Neural progenitor cell (in vitro differentiated cells): ENCODE data around the gene IL10RB. TPM values are rescaled to one million over a fixed set of nuclear protein-coding genes. Genes with fewer than 3 reads are reported as not detected.
A peak's percentile ranks its signal among the peaks of the same experiment; 100 is the strongest.

Experiments
- DNase-seq: peaks from one replicate; pipeline ENCODE4 v3.0.0-alpha.2; 2016; ENCODE audit warnings: low spot score
- H2AFZ ChIP-seq: fragments of 200-600 bp; sonication (generic); replicated peaks from 2 replicates; pipeline ENCODE4 v1.6.1; 2016; ENCODE audit warnings: antibody characterized with exemption
- H3F3A ChIP-seq: fragments of 200-600 bp; sonication (generic); 2 replicates; pipeline ENCODE4 v1.6.1; 2016; ENCODE audit warnings: antibody characterized with exemption, low read depth
- H3K27ac ChIP-seq: fragments of 200-600 bp; sonication (generic); 2 replicates; pipeline ENCODE4 v1.5.1; 2016; ENCODE audit warnings: mild to moderate bottlenecking
- H3K27me3 ChIP-seq: fragments of 200-600 bp; sonication (generic); 2 replicates; pipeline ENCODE4 v1.6.1; 2016; ENCODE audit warnings: mild to moderate bottlenecking, moderate library complexity
- H3K36me3 ChIP-seq: fragments of 200-600 bp; sonication (generic); 2 replicates; pipeline ENCODE4 v1.5.1; 2016
- H3K4me1 ChIP-seq: fragments of 200-600 bp; sonication (generic); 2 replicates; pipeline ENCODE4 v1.6.1; 2016; ENCODE audit warnings: mixed run types
- H3K4me2 ChIP-seq: fragments of 200-600 bp; sonication (generic); 2 replicates; pipeline ENCODE4 v1.6.1; 2016
- H3K4me3 ChIP-seq: fragments of 200-600 bp; sonication (generic); 2 replicates; pipeline ENCODE4 v1.5.1; 2016
- H3K79me2 ChIP-seq: fragments of 200-600 bp; sonication (generic); 2 replicates; pipeline ENCODE4 v1.6.1; 2016; ENCODE audit warnings: low read depth
- H3K9ac ChIP-seq: fragments of 200-600 bp; sonication (generic); 2 replicates; pipeline ENCODE4 v1.6.1; 2016
- H3K9me3 ChIP-seq: fragments of 200-600 bp; sonication (generic); 2 replicates; pipeline ENCODE4 v1.5.1; 2016; ENCODE audit warnings: low read depth
- H4K20me1 ChIP-seq: fragments of 200-600 bp; sonication (generic); 2 replicates; pipeline ENCODE4 v1.6.1; 2016; ENCODE audit warnings: low read depth
- H3K27ac Mint-ChIP-seq: 3 replicates; pipeline ENCODE4 v1.8.0; 2021; ENCODE audit warnings: mixed read lengths
- H3K27me3 Mint-ChIP-seq: 2 replicates; pipeline ENCODE4 v1.8.0; 2022; ENCODE audit warnings: low read depth, mild to moderate bottlenecking, inconsistent platforms, moderate library complexity, mixed read lengths; ENCODE audit not compliant: insufficient read depth
- H3K36me3 Mint-ChIP-seq: 3 replicates; pipeline ENCODE4 v1.8.0; 2021; ENCODE audit warnings: mixed read lengths
- H3K4me1 Mint-ChIP-seq: 3 replicates; pipeline ENCODE4 v1.8.0; 2021; ENCODE audit warnings: mixed read lengths
- H3K4me3 Mint-ChIP-seq: 3 replicates; pipeline ENCODE4 v1.8.0; 2021; ENCODE audit warnings: mild to moderate bottlenecking, moderate library complexity, mixed read lengths
- H3K9me3 Mint-ChIP-seq: 3 replicates; pipeline ENCODE4 v1.8.0; 2020; ENCODE audit warnings: mixed read lengths
- EZH2 ChIP-seq: fragments of 200-600 bp; sonication (generic); IDR thresholded peaks from 2 replicates; pipeline ENCODE4 v1.6.1; 2017; ENCODE audit warnings: antibody characterized with exemption, mild to moderate bottlenecking, moderate library complexity
- EZH2phosphoT487 ChIP-seq: fragments of 200-600 bp; sonication (generic); IDR thresholded peaks from 2 replicates; pipeline ENCODE4 v1.6.1; 2017; ENCODE audit warnings: antibody characterized with exemption
- total RNA-seq: library from RNA; depleted of rRNA; stranded (reverse); fragments of >200 nt; gene quantifications from 2 replicates; pipeline ENCODE4 v1.2.3, GENCODE V29; 2015; ENCODE audit warnings: low replicate concordance
- TF ChIP-seq, protein P1 (sequence below): fragments of 200-600 bp; sonication (generic); IDR thresholded peaks from 2 replicates; pipeline ENCODE4 v1.5.1; 2017; ENCODE audit warnings: antibody characterized with exemption, mild to moderate bottlenecking

Gene IL10RB
- total RNA-seq, 1 donor from 2014 or later, result 3.1 TPM

- H3K79me2 ChIP-seq, result no peaks in the 10 kb centered on the region
- TF ChIP-seq EZH2, result no peak
- TF ChIP-seq, protein P1, sequence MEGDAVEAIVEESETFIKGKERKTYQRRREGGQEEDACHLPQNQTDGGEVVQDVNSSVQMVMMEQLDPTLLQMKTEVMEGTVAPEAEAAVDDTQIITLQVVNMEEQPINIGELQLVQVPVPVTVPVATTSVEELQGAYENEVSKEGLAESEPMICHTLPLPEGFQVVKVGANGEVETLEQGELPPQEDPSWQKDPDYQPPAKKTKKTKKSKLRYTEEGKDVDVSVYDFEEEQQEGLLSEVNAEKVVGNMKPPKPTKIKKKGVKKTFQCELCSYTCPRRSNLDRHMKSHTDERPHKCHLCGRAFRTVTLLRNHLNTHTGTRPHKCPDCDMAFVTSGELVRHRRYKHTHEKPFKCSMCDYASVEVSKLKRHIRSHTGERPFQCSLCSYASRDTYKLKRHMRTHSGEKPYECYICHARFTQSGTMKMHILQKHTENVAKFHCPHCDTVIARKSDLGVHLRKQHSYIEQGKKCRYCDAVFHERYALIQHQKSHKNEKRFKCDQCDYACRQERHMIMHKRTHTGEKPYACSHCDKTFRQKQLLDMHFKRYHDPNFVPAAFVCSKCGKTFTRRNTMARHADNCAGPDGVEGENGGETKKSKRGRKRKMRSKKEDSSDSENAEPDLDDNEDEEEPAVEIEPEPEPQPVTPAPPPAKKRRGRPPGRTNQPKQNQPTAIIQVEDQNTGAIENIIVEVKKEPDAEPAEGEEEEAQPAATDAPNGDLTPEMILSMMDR, result no peak
- TF ChIP-seq EZH2phosphoT487, result no peak
- Mint-ChIP-seq H3K27me3 (peaks cover 6% of the 10 kb centered on the region), H3K4me3 (no peak overlapping the region), H3K36me3 (no peaks in the 10 kb centered on the region), H3K27ac (peak overlapping the region; percentile 54), H3K4me1 (peaks cover 21% of the 10 kb centered on the region), H3K9me3 (no peaks in the 10 kb centered on the region)
- no peak overlapping the region for H3K9ac ChIP-seq
- H3K27ac ChIP-seq, result no peak overlapping the region
- H2AFZ ChIP-seq, result no peak overlapping the region
- H4K20me1 ChIP-seq, result no peaks in the 10 kb centered on the region
- H3K36me3 ChIP-seq, result no peaks in the 10 kb centered on the region
- H3K4me1 ChIP-seq, result no peaks in the 10 kb centered on the region
- H3K9me3 ChIP-seq, result no peaks in the 10 kb centered on the region
- H3F3A ChIP-seq, result peaks cover 6% of the 10 kb centered on the region
- H3K4me2 ChIP-seq, result no peak overlapping the region
- no peak for DNase-seq
- H3K27me3 ChIP-seq, result no peaks in the 10 kb centered on the region
- no peak overlapping the region for H3K4me3 ChIP-seq
These were observed 34.8 kb downstream of the IL10RB start for GRCh38 chr21:33300701-33301631.

- no peaks in the 10 kb centered on the region for H4K20me1 ChIP-seq
- Mint-ChIP-seq H3K4me3 (no peak overlapping the region), H3K27ac (peak overlapping the region; percentile 14), H3K9me3 (no peaks in the 10 kb centered on the region), H3K36me3 (no peaks in the 10 kb centered on the region), H3K27me3 (peaks cover 6% of the 10 kb centered on the region), H3K4me1 (peaks cover 21% of the 10 kb centered on the region)
- no peaks in the 10 kb centered on the region for H3K27me3 ChIP-seq
- H3K4me3 ChIP-seq, result no peak overlapping the region
- DNase-seq, result no peak
- TF ChIP-seq, protein P1, result no peak
- no peak for TF ChIP-seq EZH2phosphoT487
- no peak for TF ChIP-seq EZH2
- no peaks in the 10 kb centered on the region for H3K36me3 ChIP-seq
- no peaks in the 10 kb centered on the region for H3K9me3 ChIP-seq
- peaks cover 6% of the 10 kb centered on the region for H3F3A ChIP-seq
- H3K4me1 ChIP-seq, result no peaks in the 10 kb centered on the region
- no peaks in the 10 kb centered on the region for H3K79me2 ChIP-seq
- no peak overlapping the region for H3K9ac ChIP-seq
- H3K27ac ChIP-seq, result no peak overlapping the region
- H3K4me2 ChIP-seq, result no peak overlapping the region
- no peak overlapping the region for H2AFZ ChIP-seq
These were observed 35.5 kb downstream of the IL10RB start for GRCh38 chr21:33301632-33302002.

- H3K9ac ChIP-seq, result no peak overlapping the region
- H3K27me3 Mint-ChIP-seq, result peaks cover 4% of the 10 kb centered on the region
- no peak for DNase-seq
- no peaks in the 10 kb centered on the region for H3K9me3 Mint-ChIP-seq
- H3F3A ChIP-seq, result peaks cover 6% of the 10 kb centered on the region
- no peaks in the 10 kb centered on the region for H3K36me3 Mint-ChIP-seq
- no peak overlapping the region for H3K4me3 ChIP-seq
- no peak overlapping the region for H3K27ac Mint-ChIP-seq
- H3K36me3 ChIP-seq, result no peaks in the 10 kb centered on the region
- H3K4me3 Mint-ChIP-seq, result no peak overlapping the region
- no peak overlapping the region for H3K27ac ChIP-seq
- H3K4me1 ChIP-seq, result no peaks in the 10 kb centered on the region
- H3K79me2 ChIP-seq, result no peaks in the 10 kb centered on the region
- H3K4me2 ChIP-seq, result no peak overlapping the region
- H2AFZ ChIP-seq, result no peak overlapping the region
- peaks cover 21% of the 10 kb centered on the region for H3K4me1 Mint-ChIP-seq
- TF ChIP-seq, protein P1, result no peak
- TF ChIP-seq EZH2phosphoT487, result no peak
- no peak for TF ChIP-seq EZH2
- no peaks in the 10 kb centered on the region for H3K27me3 ChIP-seq
- no peaks in the 10 kb centered on the region for H4K20me1 ChIP-seq
- H3K9me3 ChIP-seq, result no peaks in the 10 kb centered on the region
These were observed 35.9 kb downstream of the IL10RB start for GRCh38 chr21:33302055-33302454.
